Spleen (tissue), 11 donors: Measurements from ENCODE around the gene MED10. TPM values are rescaled to one million over a fixed set of nuclear protein-coding genes. Genes with fewer than 3 reads are reported as not detected.
A peak's percentile ranks its signal among the peaks of the same experiment; 100 is the strongest.

Experiments used
- DNase-seq: peaks from one replicate; pipeline ENCODE4 v3.0.0-alpha.2; 2020
- H3K27ac ChIP-seq, 8 donors: fragments of 200-600 bp; sonication (generic) in 7 of 8; 1 replicate in 4 of 8; 2 replicates in 4 of 8; pipeline versions ENCODE4 v1.5.0 to v1.8.0; 2016 to 2021; ENCODE audit warnings: inconsistent platforms in 4 of 8, mild to moderate bottlenecking in 4 of 8, moderate library complexity in 1 of 8
- H3K27me3 ChIP-seq, 7 donors: fragments of 200-600 bp; sonication (generic) in 6 of 7; replicated peaks in 1 of 7; 1 replicate in 4 of 7; 2 replicates in 3 of 7; pipeline versions ENCODE4 v1.5.0 to v1.8.0; 2016 to 2021; ENCODE audit warnings: inconsistent platforms in 3 of 7, mild to moderate bottlenecking in 1 of 7
- H3K36me3 ChIP-seq, 6 donors: fragments of 200-600 bp; sonication (generic) in 5 of 6; 1 replicate in 4 of 6; 2 replicates in 2 of 6; pipeline versions ENCODE4 v1.5.0 to v1.8.0; 2016 to 2021; ENCODE audit warnings: inconsistent platforms in 2 of 6
- H3K4me1 ChIP-seq, 6 donors: fragments of 200-600 bp; sonication (generic) in 5 of 6; 1 replicate in 3 of 6; 2 replicates in 3 of 6; pipeline versions ENCODE4 v1.5.0 to v1.8.0; 2016 to 2021; ENCODE audit warnings: inconsistent platforms in 3 of 6
- H3K4me3 ChIP-seq, 8 donors: fragments of 200-600 bp; sonication (generic) in 7 of 8; 1 replicate in 4 of 8; 2 replicates in 4 of 8; pipeline versions ENCODE4 v1.5.0 to v1.8.0; 2016 to 2021; ENCODE audit warnings: inconsistent platforms in 4 of 8, mild to moderate bottlenecking in 4 of 8, moderate library complexity in 2 of 8
- H3K9me3 ChIP-seq, 8 donors: fragments of 200-600 bp; sonication (generic) in 7 of 8; 1 replicate in 4 of 8; 2 replicates in 4 of 8; pipeline versions ENCODE4 v1.5.0 to v1.8.0; 2016 to 2021; ENCODE audit warnings: inconsistent platforms in 4 of 8
- POLR2A ChIP-seq, 3 donors: fragments of 450-650 bp; IDR thresholded peaks; one replicate each; pipeline ENCODE4 v1.5.1; 2017; ENCODE audit warnings: antibody characterized with exemption in 3 of 3, mild to moderate bottlenecking in 1 of 3
- POLR2AphosphoS5 ChIP-seq, 3 donors: sonication (generic); formaldehyde crosslinking; IDR thresholded peaks; one replicate each; pipeline ENCODE4 v1.5.1; 2017; ENCODE audit warnings: antibody characterized with exemption in 3 of 3
- WGBS, 5 donors: extraction: QIAGEN DNeasy Blood & Tissue Kit in 3 of 5; methylation state at CpG; one replicate each; pipeline versions ENCODE4 v1.1.5 to v1.1.7; 2013 to 2018; 5-methylcytosine and 5-hydroxymethylcytosine counted together
- intact Hi-C: fragments of 100-400 bp; cut with DNase I; formaldehyde crosslinking; loops from one replicate; pipeline ENCODE4 v1.15.0; 2023; ENCODE audit warnings: low total_unique reads
- polyA plus RNA-seq, 3 donors: library from polyadenylated mRNA; stranded (reverse); fragments of 200-250 nt; gene quantifications; one replicate each; pipeline ENCODE4 v1.2.1, GENCODE V29; 2013
- total RNA-seq, 7 donors: library from RNA; depleted of rRNA in 3 of 7; stranded (reverse); fragments of >200 nt in 3 of 7; fragmentation: NEBNext Ultra II Directional in 4 of 7; extraction: Animal tissue kit (Norgen Biotek cat#: 25700) in 4 of 7; gene quantifications; one replicate each; pipeline versions ENCODE4 v1.1.0 to v1.2.1, GENCODE V29; 2016 to 2021
- TF ChIP-seq, protein P1 (sequence below), 11 experiments: fragments of 200-600 bp in 7 of 11; fragments of 450-650 bp in 4 of 11; sonication (generic) in 4 of 11; IDR thresholded peaks in 8 of 11; conservative IDR thresholded peaks in 3 of 11; 1 replicate in 7 of 11; 2 replicates in 4 of 11; pipeline versions ENCODE4 v1.4.0 to v1.8.0; 2016 to 2021; ENCODE audit warnings: antibody characterized with exemption in 11 of 11, inconsistent platforms in 4 of 11, mild to moderate bottlenecking in 1 of 11
- donor health status: healthy with polysubstance abuse.
- donor health status: DM: no; HTN: no; CAD: no; lungs with moderate emphysema.
- donor health status: DM: no; HTN: no; CAD: no.
- donor health status: Bipolar disorder and iron deficiency.
- donor health status: healthy.
- donor health status: DM: no; HTN: no; CAD: no.
- donor health status: DM: yes; HTN: yes; CAD: no.

The MED10 gene
- total and polyA plus RNA-seq, 10 donors: 31.9 to 50.4 (median 43.6) TPM

GRCh38 chr5:6386271-6386670 lies 7.9 kb upstream of the MED10 start:
- Histone ChIP-seq H3K9me3 (peaks cover 0 to 5% (median 0%) of the 10 kb centered on the region in 8 donors), H3K36me3 (no peaks in the 10 kb centered on the region), H3K27me3 (peaks cover 0 to 22% (median 0%) of the 10 kb centered on the region in 7 donors), H3K4me1 (no peaks in the 10 kb centered on the region), H3K27ac (no peak overlapping the region), H3K4me3 (no peak overlapping the region)
- WGBS, 5 donors: 90 to 100% (median 91%) methylated on average over 1 of the region's 1 CpG
- TF ChIP-seq, protein P1, sequence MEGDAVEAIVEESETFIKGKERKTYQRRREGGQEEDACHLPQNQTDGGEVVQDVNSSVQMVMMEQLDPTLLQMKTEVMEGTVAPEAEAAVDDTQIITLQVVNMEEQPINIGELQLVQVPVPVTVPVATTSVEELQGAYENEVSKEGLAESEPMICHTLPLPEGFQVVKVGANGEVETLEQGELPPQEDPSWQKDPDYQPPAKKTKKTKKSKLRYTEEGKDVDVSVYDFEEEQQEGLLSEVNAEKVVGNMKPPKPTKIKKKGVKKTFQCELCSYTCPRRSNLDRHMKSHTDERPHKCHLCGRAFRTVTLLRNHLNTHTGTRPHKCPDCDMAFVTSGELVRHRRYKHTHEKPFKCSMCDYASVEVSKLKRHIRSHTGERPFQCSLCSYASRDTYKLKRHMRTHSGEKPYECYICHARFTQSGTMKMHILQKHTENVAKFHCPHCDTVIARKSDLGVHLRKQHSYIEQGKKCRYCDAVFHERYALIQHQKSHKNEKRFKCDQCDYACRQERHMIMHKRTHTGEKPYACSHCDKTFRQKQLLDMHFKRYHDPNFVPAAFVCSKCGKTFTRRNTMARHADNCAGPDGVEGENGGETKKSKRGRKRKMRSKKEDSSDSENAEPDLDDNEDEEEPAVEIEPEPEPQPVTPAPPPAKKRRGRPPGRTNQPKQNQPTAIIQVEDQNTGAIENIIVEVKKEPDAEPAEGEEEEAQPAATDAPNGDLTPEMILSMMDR (IDR thresholded peaks at IDR 0.05 in 8 of 11, conservative IDR thresholded peaks at IDR 0.05 in 3 of 11): no peak
- TF ChIP-seq POLR2AphosphoS5 (IDR thresholded peaks at IDR 0.05) (no peak), POLR2A (IDR thresholded peaks at IDR 0.05) (no peak)
- no peak for DNase-seq
- intact Hi-C loops: no loop called here

GRCh38 chr5:6384856-6385255 lies 6.5 kb upstream of the MED10 start:
- Histone ChIP-seq H3K27me3 (peaks cover 0 to 20% (median 0%) of the 10 kb centered on the region in 7 donors), H3K9me3 (no peaks in the 10 kb centered on the region), H3K36me3 (no peaks in the 10 kb centered on the region), H3K4me3 (no peak overlapping the region), H3K27ac (no peak overlapping the region), H3K4me1 (no peaks in the 10 kb centered on the region)
- no peak for DNase-seq
- WGBS, 5 donors: 88 to 93% (median 90%) methylated on average over 9 of the region's 9 CpGs
- no peak for TF ChIP-seq POLR2AphosphoS5 (IDR thresholded peaks at IDR 0.05)
- TF ChIP-seq, protein P1 (IDR thresholded peaks at IDR 0.05 in 8 of 11, conservative IDR thresholded peaks at IDR 0.05 in 3 of 11): no peak
- no peak for TF ChIP-seq POLR2A (IDR thresholded peaks at IDR 0.05)
- intact Hi-C loops: no loop called here

GRCh38 chr5:6383376-6383775 lies 5.0 kb upstream of the MED10 start:
- TF ChIP-seq POLR2AphosphoS5 (IDR thresholded peaks at IDR 0.05): no peak
- TF ChIP-seq POLR2A (IDR thresholded peaks at IDR 0.05): no peak
- TF ChIP-seq, protein P1 (IDR thresholded peaks at IDR 0.05 in 8 of 11, conservative IDR thresholded peaks at IDR 0.05 in 3 of 11): no peak
- Histone ChIP-seq H3K9me3 (no peaks in the 10 kb centered on the region), H3K27ac (no peak overlapping the region), H3K36me3 (no peaks in the 10 kb centered on the region), H3K27me3 (peaks cover 0 to 15% (median 0%) of the 10 kb centered on the region in 7 donors), H3K4me1 (peaks cover 0 to 9% (median 7%) of the 10 kb centered on the region in 6 donors), H3K4me3 (no peak overlapping the region)
- no peak for DNase-seq
- WGBS, 5 donors: 35 to 54% (median 46%) methylated on average over 6 of the region's 6 CpGs
- intact Hi-C loops: no loop called here

- 90 to 97% (median 95%) methylated on average over 4 of the region's 4 CpGs for WGBS, 5 donors
- peak overlapping the region in 3 of 8 donors; percentile 88 to 94 (median 93) for H3K27ac ChIP-seq
- H3K4me3 ChIP-seq: peak overlapping the region in 5 of 8 donors; percentile 95 to 100 (median 99)
- TF ChIP-seq POLR2AphosphoS5 (IDR thresholded peaks at IDR 0.05) (no peak), POLR2A (IDR thresholded peaks at IDR 0.05) (no peak)
- TF ChIP-seq, protein P1 (IDR thresholded peaks at IDR 0.05 in 8 of 11, conservative IDR thresholded peaks at IDR 0.05 in 3 of 11): no peak
- peaks cover 0 to 29% (median 23%) of the 10 kb centered on the region in 6 donors for H3K36me3 ChIP-seq
- no peak for DNase-seq
- H3K27me3 ChIP-seq: peaks cover 0 to 7% (median 0%) of the 10 kb centered on the region in 7 donors
- intact Hi-C loops: loop anchor here (10.0 kb wide), 1 partner anchor 366 kb away; no protein-coding TSS in a partner anchor
- H3K9me3 ChIP-seq: no peaks in the 10 kb centered on the region
- peaks cover 16 to 45% (median 31%) of the 10 kb centered on the region in 6 donors for H3K4me1 ChIP-seq
Measured at GRCh38 chr5:6379246-6379645, 899 bp upstream of the MED10 start.
